ENCODE measurements around the gene DAB2IP. TPM values are rescaled to one million over a fixed set of nuclear protein-coding genes. Genes with fewer than 3 reads are reported as not detected.
"Not testable (repeated sequence)": the region's sequence is repeated elsewhere in the genome, so short reads cannot be mapped to it uniquely, and the experiment has no call there.

DAB2IP gene
- total RNA-seq, 2 experiments from 2014 or later, result not detected

DNA sequence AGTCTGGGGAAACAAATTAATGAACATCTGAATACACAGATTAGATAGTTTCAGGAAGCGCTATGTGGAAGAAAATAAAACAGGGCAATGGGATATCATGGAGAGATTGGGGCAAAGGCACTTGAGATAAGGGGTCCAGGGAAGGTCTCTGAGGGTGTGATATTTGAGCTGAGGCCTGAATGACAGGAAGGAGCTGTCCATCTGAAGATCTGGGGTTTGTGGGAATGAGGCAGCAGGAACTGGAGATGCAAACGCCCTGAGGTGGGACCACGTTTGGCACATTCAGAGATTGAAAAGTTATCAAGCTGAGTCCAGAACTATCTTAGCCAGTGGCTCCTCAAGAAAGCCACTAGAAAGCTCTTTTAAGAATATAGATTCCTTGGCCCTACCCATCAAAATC is 8.7 kb upstream of the DAB2IP start:
- no peaks in the 10 kb centered on the region for H3K36me3 Mint-ChIP-seq (ENCODE audit: low read depth)
- ChIA-PET POLR2A (no interaction called here), CTCF (interaction anchor here (1.1 kb wide), 1 partner anchor 45 kb away, joined by 3 read pairs; no protein-coding TSS in a partner anchor)
- no peak overlapping the region for H3K4me3 Mint-ChIP-seq
- H3K4me1 Mint-ChIP-seq, result no peaks in the 10 kb centered on the region
- H3K9me3 Mint-ChIP-seq, result no peaks in the 10 kb centered on the region
- H3K27ac Mint-ChIP-seq, result no peak overlapping the region
- H3K27me3 Mint-ChIP-seq, result peaks cover 2% of the 10 kb centered on the region
- DNase-seq, result no peak

DNA sequence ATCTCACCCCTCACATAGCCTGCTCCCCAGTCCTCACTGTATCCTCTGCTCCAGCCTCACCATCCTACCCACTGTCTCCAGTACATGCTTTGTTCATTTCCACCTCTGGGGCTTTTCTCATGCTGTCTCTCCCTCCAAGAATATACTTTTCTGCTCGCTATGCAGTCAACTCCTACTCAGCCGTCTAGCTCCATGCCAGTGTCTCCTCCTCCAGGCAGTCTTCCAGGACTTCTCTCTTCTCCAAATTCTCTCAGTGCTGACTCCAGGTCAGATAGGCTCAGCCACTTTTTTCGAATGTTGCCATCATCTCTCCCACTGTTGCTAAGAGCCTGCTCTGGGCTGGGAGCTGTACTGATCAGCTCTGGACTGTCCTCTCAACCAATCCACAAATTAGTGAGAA is 8.0 kb upstream of the DAB2IP start:
- H3K36me3 Mint-ChIP-seq (ENCODE audit: low read depth), result no peaks in the 10 kb centered on the region
- CTCF ChIA-PET, result no interaction called here

DNA sequence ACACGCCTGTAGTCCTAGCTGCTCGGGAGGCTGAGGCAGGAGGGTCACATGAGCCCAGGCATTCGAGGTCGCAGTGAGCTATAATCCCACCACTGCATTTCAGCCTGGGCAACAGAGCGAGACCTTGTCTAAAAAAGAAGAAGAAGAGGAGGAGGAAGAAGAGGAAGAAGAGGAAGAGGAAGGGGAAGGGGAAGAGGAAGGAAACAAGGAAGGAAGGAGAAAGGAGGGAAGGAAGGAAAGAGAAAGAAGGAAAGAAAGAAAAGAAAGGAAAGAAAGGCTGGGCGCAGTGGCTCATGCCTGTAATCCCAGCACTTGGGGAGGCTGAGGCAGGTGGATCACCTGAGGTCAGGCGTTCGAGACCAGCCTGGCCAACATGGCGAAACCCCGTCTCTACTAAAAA is 7.4 kb upstream of the DAB2IP start:
- DNase-seq; H3K4me1 Mint-ChIP-seq; H3K9me3 Mint-ChIP-seq; CTCF ChIA-PET; H3K36me3 Mint-ChIP-seq (ENCODE audit: low read depth); H3K27me3 Mint-ChIP-seq; H3K4me3 Mint-ChIP-seq; H3K27ac Mint-ChIP-seq; POLR2A ChIA-PET: not testable (repeated sequence)

More for the DNA sequence above, 8.0 kb upstream of the DAB2IP start:
- H3K9me3 Mint-ChIP-seq, result no peaks in the 10 kb centered on the region
- no peaks in the 10 kb centered on the region for H3K4me1 Mint-ChIP-seq
- H3K27ac Mint-ChIP-seq, result no peak overlapping the region
- POLR2A ChIA-PET, result no interaction called here
- no peak for DNase-seq
- H3K27me3 Mint-ChIP-seq, result peaks cover 4% of the 10 kb centered on the region
- H3K4me3 Mint-ChIP-seq, result no peak overlapping the region

DNA sequence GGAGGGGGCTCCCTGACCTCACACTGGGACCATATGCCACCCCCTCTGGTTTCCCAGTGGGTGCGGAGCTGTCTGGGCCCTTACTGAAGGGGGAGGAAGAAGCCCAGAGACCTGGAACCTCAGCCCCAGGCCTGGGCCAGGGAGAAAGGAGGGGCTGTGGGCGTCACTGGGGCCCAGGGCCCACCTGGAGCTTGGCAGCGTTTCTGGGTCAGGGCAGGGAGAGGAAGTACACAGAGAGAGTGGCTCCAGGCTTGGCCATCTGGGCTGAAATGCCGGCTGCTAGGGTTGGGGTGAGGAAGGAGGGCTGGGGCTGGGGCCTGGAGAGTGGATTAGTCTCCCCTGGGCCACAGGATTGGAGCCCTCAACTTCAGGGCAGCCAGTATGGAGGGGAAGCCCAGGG is 6.4 kb upstream of the DAB2IP start:
- Mint-ChIP-seq H3K36me3 (ENCODE audit: low read depth) (no peaks in the 10 kb centered on the region), H3K27me3 (peaks cover 10% of the 10 kb centered on the region), H3K27ac (no peak overlapping the region), H3K9me3 (no peaks in the 10 kb centered on the region), H3K4me1 (no peaks in the 10 kb centered on the region), H3K4me3 (no peak overlapping the region)
- no peak for DNase-seq
- CTCF ChIA-PET, result no interaction called here
- POLR2A ChIA-PET, result no interaction called here

DNA sequence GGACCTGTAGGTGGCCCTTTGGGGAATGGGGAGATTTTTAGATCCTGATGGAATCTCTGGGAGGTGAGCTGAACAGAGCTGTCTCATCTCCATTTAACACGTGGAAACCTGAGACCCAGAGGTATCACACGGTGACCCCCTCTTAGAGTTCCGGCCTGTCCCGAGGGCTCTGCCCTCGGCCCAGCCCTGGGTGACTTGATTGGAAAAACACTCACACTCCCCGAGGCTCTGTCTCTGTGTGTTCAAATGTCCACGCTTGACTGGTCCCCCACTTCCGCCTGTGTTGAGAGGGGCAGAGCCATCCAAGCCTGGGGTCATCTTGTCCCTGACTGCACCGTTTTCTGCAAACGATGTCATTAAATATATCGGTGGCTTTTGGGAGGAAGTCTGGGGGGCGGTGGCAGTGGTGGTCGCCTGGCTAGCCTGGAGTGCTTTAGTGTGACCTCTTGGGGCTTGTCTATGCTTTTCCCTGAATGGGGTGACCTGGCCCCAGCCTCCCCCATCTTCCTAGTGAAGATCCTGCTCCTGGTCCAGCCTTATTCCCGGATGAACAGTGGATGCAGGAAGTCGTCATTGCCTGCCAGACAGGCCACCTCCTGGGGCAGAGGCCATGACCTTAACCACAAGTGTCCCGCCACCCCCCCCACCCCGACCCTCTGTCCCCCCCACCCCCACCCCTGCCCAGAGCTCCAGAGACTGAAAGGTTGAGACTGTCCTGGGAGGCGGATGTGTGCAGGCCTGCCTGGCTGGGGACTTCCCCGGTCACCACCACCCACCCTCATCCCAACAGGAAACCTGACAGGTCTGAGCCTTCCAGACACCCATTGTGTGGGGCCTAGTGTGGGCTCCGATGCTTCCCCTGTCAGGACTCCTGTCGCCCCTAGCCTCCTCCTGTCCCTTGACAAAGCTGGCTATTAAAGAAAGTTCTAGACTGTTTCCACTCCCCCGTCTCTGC is 5.3 kb upstream of the DAB2IP start:
- no peaks in the 10 kb centered on the region for H3K9me3 Mint-ChIP-seq
- DNase-seq, result no peak
- no peaks in the 10 kb centered on the region for H3K36me3 Mint-ChIP-seq (ENCODE audit: low read depth)
- POLR2A ChIA-PET, result no interaction called here
- H3K4me3 Mint-ChIP-seq, result no peak overlapping the region
- CTCF ChIA-PET, result no interaction called here
- no peak overlapping the region for H3K27ac Mint-ChIP-seq
- H3K4me1 Mint-ChIP-seq, result peaks cover 2% of the 10 kb centered on the region
- H3K27me3 Mint-ChIP-seq, result peaks cover 20% of the 10 kb centered on the region

DNA sequence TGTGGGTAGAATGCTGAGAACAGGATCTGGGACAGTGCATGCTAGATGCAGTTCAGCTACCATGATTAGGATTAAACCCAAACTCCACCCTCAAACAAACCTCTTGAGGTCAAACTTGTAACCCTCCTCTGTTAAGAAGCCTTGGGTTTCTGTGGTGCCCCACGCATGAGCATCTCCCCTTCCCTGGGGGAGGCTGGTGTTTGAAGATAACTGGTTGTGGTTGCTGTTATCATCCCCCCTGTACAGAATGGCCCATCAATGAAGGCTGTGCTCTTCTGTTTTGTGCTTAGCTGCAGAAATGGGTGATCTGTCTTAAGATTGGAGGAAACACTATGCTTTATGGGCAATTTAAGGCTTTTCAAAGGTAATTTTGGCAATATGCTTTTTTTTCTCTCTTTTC is 4.4 kb upstream of the DAB2IP start:
- H3K9me3 Mint-ChIP-seq, result no peaks in the 10 kb centered on the region
- DNase-seq, result no peak
- H3K4me3 Mint-ChIP-seq, result no peak overlapping the region
- POLR2A ChIA-PET, result no interaction called here
- no peak overlapping the region for H3K27ac Mint-ChIP-seq
- CTCF ChIA-PET, result no interaction called here
- no peaks in the 10 kb centered on the region for H3K36me3 Mint-ChIP-seq (ENCODE audit: low read depth)
- peaks cover 2% of the 10 kb centered on the region for H3K4me1 Mint-ChIP-seq
- H3K27me3 Mint-ChIP-seq, result peaks cover 22% of the 10 kb centered on the region

DNA sequence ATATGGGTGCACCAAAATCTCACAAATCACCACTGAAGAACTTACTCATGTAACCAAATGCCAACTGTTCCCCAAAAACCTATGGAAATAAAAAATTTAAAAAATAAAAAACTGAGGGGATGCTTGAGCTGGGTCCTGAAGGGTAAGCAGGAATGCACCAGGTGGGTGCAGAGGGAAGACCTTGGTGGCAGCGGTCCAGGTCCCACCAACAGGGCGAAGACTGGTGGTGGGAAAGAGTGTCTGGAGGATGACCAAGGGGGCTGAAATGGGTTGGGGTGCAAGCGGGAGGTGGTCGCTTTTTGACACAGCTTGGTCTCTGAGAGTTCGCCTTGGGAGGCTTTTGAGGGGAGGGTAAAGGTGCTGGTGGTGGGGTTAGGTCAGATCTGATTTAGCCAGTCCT is 3.3 kb upstream of the DAB2IP start:
- DNase-seq, result no peak
- CTCF ChIA-PET, result no interaction called here
- H3K27ac Mint-ChIP-seq, result no peak overlapping the region

DNA sequence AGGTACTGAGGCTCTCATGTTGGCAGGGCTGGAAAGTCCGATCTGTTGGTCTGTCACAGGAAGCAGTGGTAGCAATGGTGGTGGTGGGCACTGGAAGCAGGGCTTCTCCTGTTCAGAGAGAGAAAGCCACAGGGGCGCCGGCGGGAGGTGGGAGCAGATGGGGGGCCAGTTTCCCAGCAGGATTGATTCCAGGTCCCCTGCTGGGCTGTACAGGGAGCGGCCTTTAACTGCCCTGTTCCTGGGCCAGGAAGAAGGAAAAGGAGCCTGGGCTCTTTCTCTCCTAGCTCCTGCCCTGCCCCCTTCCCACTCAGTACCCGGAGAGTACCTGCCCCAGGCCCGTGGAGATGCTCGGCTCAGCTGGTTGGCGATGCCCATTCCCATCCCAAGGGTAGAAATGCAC is 2.6 kb upstream of the DAB2IP start:
- Mint-ChIP-seq H3K4me3 (no peak overlapping the region), H3K36me3 (ENCODE audit: low read depth) (no peaks in the 10 kb centered on the region), H3K4me1 (peaks cover 2% of the 10 kb centered on the region), H3K27ac (no peak overlapping the region), H3K9me3 (no peaks in the 10 kb centered on the region), H3K27me3 (peaks cover 36% of the 10 kb centered on the region)
- POLR2A ChIA-PET, result no interaction called here
- CTCF ChIA-PET, result no interaction called here
- DNase-seq, result no peak

More for the DNA sequence above, 3.3 kb upstream of the DAB2IP start:
- H3K9me3 Mint-ChIP-seq, result no peaks in the 10 kb centered on the region
- POLR2A ChIA-PET, result no interaction called here
- no peaks in the 10 kb centered on the region for H3K36me3 Mint-ChIP-seq (ENCODE audit: low read depth)
- H3K27me3 Mint-ChIP-seq, result peaks cover 30% of the 10 kb centered on the region
- no peak overlapping the region for H3K4me3 Mint-ChIP-seq
- H3K4me1 Mint-ChIP-seq, result peaks cover 2% of the 10 kb centered on the region

DNA sequence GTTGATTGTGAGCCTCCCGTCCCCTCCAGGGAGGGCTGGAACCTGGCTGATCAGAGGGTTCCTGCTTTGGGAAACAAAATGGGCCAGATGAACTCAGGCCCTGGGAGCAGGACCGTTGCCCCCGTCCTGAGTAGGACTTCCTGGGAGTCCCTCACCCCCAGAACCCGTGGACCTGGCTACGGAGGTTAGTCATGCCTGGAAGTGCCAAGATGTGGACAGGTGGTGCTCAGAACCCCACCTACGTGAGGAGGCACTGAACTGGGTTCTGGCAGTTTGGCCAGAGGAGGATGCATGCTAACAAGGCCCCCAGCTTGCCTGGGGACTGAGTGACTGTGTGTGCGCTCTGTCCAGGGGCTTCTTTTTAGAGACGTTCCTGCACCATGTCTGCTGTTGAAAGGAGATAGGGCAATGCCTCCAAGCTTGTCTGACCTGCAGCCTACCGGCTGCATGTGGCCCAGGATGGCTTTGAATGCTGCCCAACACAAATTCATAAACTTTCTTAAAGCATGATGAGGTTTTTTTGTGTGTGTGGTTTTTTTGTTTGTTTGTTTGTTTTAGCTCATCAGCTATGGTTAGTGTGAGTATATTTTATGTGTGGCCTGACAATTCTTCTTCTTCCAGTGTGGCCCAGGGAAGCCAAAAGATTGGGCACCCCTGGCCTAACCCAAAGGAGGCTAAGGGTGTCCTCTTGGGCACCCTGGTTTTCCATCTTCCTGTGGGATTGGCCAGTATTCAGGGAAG is 1.8 kb upstream of the DAB2IP start:
- ChIA-PET POLR2A (interaction anchor here (1.2 kb wide), 1 partner anchor 30 kb away, joined by 3 read pairs; no protein-coding TSS in a partner anchor), CTCF (interaction anchor here (0.6 kb wide), 1 partner anchor 10 kb away, joined by 3 read pairs; no protein-coding TSS in a partner anchor)
- DNase-seq, result no peak
- Mint-ChIP-seq H3K4me3 (no peak overlapping the region), H3K36me3 (ENCODE audit: low read depth) (no peaks in the 10 kb centered on the region), H3K27ac (no peak overlapping the region), H3K27me3 (peaks cover 42% of the 10 kb centered on the region), H3K4me1 (peaks cover 2% of the 10 kb centered on the region), H3K9me3 (no peaks in the 10 kb centered on the region)

DNA sequence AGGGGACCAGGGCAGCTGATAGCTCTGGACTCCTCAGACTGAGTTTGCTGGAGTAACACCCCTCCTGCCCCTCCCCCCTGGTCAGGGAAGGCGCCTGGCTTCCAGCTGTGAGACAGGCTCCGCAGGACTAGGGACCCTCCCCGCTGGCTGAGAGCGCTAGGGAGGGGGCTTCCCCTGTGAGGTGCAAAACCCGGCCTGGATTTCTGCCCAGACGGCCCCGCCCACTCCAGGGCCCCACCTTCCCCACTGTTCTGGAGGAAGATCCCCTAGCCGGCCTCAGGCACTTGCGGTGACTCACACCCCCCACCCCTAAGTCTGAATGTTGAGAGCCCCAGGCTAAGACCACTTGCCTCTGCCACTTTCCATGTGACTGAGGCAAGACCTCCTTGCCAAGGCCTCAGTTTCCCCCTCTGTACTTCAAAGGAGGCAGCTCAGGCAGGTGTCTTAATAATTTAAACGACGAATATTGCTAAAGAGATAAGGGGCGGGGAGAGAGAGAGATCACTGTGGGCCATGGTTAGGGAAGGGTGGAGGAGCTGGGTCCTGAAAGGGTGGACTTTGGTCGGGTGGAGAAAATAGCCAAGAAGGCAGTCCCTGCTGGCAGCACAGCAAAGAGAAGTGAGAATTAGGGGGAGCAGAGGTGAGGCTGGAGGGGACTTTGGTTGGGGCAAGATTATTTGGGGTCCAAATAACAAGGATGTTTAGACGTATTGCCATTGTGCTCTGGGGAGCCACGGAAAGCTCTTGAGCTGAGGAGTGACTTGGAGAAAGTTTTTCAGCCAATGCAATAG is 1.0 kb upstream of the DAB2IP start:
- Mint-ChIP-seq H3K27ac (no peak overlapping the region), H3K9me3 (no peaks in the 10 kb centered on the region)

DNA sequence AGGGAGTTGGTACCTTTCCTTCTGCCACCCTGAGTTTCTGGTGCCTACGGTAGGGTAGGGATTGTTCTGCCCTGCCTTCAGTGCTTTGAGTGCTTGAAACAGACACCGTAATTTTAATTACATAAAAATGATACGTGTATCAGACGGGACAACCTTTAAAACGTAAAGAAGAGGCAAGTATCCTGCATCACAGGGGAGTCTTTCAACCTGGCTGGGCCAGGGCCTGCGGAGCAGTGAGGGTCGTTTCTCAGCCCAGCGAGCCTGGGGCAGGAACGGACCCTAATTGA is 483 bp upstream of the DAB2IP start:
- no peak overlapping the region for H3K27ac Mint-ChIP-seq
- H3K9me3 Mint-ChIP-seq, result no peaks in the 10 kb centered on the region
- no peak overlapping the region for H3K4me3 Mint-ChIP-seq
- no peaks in the 10 kb centered on the region for H3K36me3 Mint-ChIP-seq (ENCODE audit: low read depth)
- H3K27me3 Mint-ChIP-seq, result peaks cover 42% of the 10 kb centered on the region
- CTCF ChIA-PET, result no interaction called here
- H3K4me1 Mint-ChIP-seq, result peaks cover 2% of the 10 kb centered on the region
- POLR2A ChIA-PET, result no interaction called here
- DNase-seq, result no peak

More for the DNA sequence above, 1.0 kb upstream of the DAB2IP start:
- Mint-ChIP-seq H3K4me3 (no peak overlapping the region), H3K4me1 (peaks cover 2% of the 10 kb centered on the region), H3K27me3 (peaks cover 42% of the 10 kb centered on the region), H3K36me3 (ENCODE audit: low read depth) (no peaks in the 10 kb centered on the region)
- POLR2A ChIA-PET, result interaction anchor here (1.2 kb wide), 1 partner anchor 29 kb away, joined by 3 read pairs; no protein-coding TSS in a partner anchor
- CTCF ChIA-PET, result interaction anchor here (0.6 kb wide), 1 partner anchor 10 kb away, joined by 3 read pairs; no protein-coding TSS in a partner anchor
- no peak for DNase-seq

DNA sequence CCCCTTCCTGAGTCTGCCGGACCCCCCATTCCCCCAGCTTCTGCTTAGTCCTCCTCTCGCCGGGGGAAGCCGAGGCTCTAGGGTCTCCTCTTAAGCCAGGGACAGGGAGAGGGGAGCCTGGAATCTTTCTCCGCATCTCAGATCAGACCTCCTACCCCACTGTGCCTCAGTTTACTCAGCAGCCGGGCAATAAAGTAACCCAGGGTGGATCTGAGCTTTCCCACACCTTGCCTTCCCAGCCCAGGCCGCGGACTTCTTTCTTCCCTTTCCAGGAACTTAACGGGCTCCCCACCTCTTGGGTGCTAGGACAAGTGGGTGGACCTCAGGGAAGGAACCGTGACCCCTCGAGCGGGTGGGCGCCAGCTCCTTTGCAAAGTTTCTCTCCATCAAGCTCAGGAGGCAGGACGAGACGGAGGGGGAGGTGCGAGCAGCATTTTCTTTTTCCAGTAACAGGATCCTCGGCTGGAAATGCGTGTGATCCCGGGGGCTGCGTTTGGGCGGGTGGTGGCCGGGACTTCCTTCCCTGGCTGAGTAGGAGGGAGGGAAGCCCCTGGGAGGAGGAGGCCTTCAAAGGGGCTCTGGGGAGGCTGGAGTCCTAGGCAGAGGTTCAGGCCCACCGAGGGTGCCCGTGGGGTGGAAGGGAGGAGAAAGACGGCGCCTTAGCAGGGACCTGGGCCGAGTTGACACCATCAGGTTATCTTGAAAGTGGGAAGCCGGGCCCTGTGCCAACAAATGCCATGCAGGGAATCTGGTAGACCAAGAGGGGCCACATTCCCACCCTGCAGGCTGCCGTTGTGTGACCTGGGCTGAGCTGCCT is 795 bp downstream of the DAB2IP start:
- DNase-seq, result no peak
- no peaks in the 10 kb centered on the region for H3K36me3 Mint-ChIP-seq (ENCODE audit: low read depth)
- H3K4me1 Mint-ChIP-seq, result peaks cover 2% of the 10 kb centered on the region
- H3K27me3 Mint-ChIP-seq, result peaks cover 46% of the 10 kb centered on the region
- H3K4me3 Mint-ChIP-seq, result no peak overlapping the region
- CTCF ChIA-PET, result interaction anchor here (1.0 kb wide), 1 partner anchor 11 kb away, joined by 3 read pairs; no protein-coding TSS in a partner anchor
- POLR2A ChIA-PET, result no interaction called here
- H3K27ac Mint-ChIP-seq, result no peak overlapping the region
- no peaks in the 10 kb centered on the region for H3K9me3 Mint-ChIP-seq

Measured in activated CD4-positive, alpha-beta memory T cell treated with anti-CD3 and anti-CD28 coated beads, Interleukin-2, amount 10 ng/mL, durations not matched to agents 7 days and 5 days (primary cell).